Measurements from ENCODE around the gene STX18. TPM values are rescaled to one million over a fixed set of nuclear protein-coding genes. Genes with fewer than 3 reads are reported as not detected.

STX18 gene
- total and polyA plus RNA-seq, 2 donors (not counting 3 experiments of a cell fraction or from before 2014, with no cell fraction given): 30.7 to 31.2 TPM

DNA sequence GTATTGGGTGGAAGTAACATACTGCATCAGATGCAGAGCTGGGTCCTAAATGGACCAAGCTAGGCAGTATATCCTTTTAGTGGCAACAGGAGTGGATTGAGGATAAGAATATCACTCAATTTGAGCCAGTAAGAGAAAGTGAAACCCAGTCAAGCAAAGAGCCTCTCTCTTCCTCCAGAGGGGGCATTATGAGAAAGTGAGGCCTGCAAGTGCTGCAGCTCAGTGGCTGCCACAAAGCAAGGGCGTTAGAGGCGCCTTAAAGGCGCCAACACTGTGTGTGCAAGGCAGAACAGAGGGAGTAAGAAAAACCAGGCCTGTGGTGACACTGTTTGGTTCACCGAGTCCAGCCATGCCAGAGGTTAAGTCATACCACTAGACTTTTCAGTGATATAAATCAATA is 17.5 kb downstream of the STX18 start:
- DNase-seq (ENCODE audit: low read depth, low spot score) (no peak), FAIRE-seq (no peak)
- peaks cover 14% of the 10 kb centered on the region for H3K79me2 ChIP-seq (ENCODE audit: control insufficient read depth, insufficient read depth, low read length)
- H3K4me2 ChIP-seq (ENCODE audit: insufficient read depth, low read length): no peak overlapping the region
- no peak overlapping the region for H3K27ac ChIP-seq (ENCODE audit: insufficient read depth, low read depth, low read length)
- H2AFZ ChIP-seq (ENCODE audit: low read depth, low read length): no peak overlapping the region
- no peak for TF ChIP-seq FOS (IDR thresholded peaks at IDR 0.05; ENCODE audit: borderline replicate concordance, insufficient read depth, low read length)
- no peak for TF ChIP-seq MYC (IDR thresholded peaks at IDR 0.05; ENCODE audit: low read depth, low read length)
- TF ChIP-seq EZH2 (IDR thresholded peaks at IDR 0.05; ENCODE audit: borderline replicate concordance, low read depth, low read length, severe bottlenecking): no peak
- no peak for TF ChIP-seq POLR2A (IDR thresholded peaks at IDR 0.05; ENCODE audit: low read depth, low read length)
- ChIA-PET CTCF (interaction anchor here (0.6 to 3.1 kb wide), 4 partner anchors 11 to 47 kb away, joined by 3 to 9 read pairs (median 4); no protein-coding TSS in a partner anchor), POLR2A (no interaction called here)
- H3K9me1 ChIP-seq (replicated peaks; ENCODE audit: control insufficient read depth, extremely low read depth, insufficient read depth, low read length): no peaks in the 10 kb centered on the region
- no peak overlapping the region for H3K4me3 ChIP-seq (replicated peaks in 1 of 3; ENCODE audit: insufficient read depth in 1 of 3, low read depth in 1 of 3, low read length in 3 of 3)
- intact Hi-C loops (cut with micrococcal nuclease): no loop called here
- H3K9ac ChIP-seq (replicated peaks; ENCODE audit: extremely low read depth, insufficient read depth, low read length): no peak overlapping the region
- H3K4me1 ChIP-seq (ENCODE audit: control insufficient read depth, extremely low read depth, insufficient read depth, low read length): no peaks in the 10 kb centered on the region
- H3K27me3 ChIP-seq (ENCODE audit: control insufficient read depth in 2 of 2, insufficient read depth in 2 of 2, low read length in 2 of 2): no peaks in the 10 kb centered on the region
- no peaks in the 10 kb centered on the region for H3K9me3 ChIP-seq (replicated peaks; ENCODE audit: control insufficient read depth, insufficient read depth, low read length)
- peaks cover 4% of the 10 kb centered on the region for H4K20me1 ChIP-seq (replicated peaks; ENCODE audit: control insufficient read depth, extremely low read depth, insufficient read depth, low read length)
- BruUV-seq (replicated peaks): no TSS peak
- H3K36me3 ChIP-seq (ENCODE audit: control insufficient read depth in 2 of 2, extremely low read depth in 1 of 2, insufficient read depth in 2 of 2, low read length in 2 of 2): peaks cover 0 to 2% of the 10 kb centered on the region in 2 experiments
- dilution Hi-C loops (cut with MboI; ENCODE audit: extremely low pct_ligation_motif_present, low sequenced_read_pairs): no loop called here

DNA sequence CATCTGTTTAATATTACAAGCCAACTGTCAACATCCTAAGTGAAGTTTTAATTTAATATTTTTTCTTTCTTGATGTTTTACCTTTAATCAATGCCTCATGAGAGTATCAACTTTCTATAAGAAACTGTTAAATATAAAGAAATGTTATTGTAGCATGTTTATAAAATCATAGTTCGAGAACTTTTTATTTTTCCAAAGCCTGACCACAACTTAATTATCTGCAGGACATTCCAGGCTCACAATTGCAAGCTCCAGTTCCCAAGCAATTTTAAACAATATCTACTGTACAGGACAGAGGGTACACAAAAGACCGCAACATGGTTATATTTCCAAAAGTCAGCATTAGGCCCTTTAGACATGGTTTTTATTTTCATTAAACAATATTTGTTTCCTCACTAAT is 20.1 kb downstream of the STX18 start:
- Histone ChIP-seq H3K4me2 (ENCODE audit: insufficient read depth, low read length) (no peak overlapping the region), H3K36me3 (ENCODE audit: control insufficient read depth in 2 of 2, extremely low read depth in 1 of 2, insufficient read depth in 2 of 2, low read length in 2 of 2) (no peaks in the 10 kb centered on the region), H2AFZ (ENCODE audit: low read depth, low read length) (no peak overlapping the region), H4K20me1 (replicated peaks; ENCODE audit: control insufficient read depth, extremely low read depth, insufficient read depth, low read length) (peaks cover 13% of the 10 kb centered on the region), H3K4me1 (ENCODE audit: control insufficient read depth, extremely low read depth, insufficient read depth, low read length) (no peaks in the 10 kb centered on the region), H3K9ac (replicated peaks; ENCODE audit: extremely low read depth, insufficient read depth, low read length) (no peak overlapping the region), H3K9me3 (replicated peaks; ENCODE audit: control insufficient read depth, insufficient read depth, low read length) (no peaks in the 10 kb centered on the region), H3K27ac (ENCODE audit: insufficient read depth, low read depth, low read length) (no peak overlapping the region), H3K79me2 (ENCODE audit: control insufficient read depth, insufficient read depth, low read length) (peaks cover 22% of the 10 kb centered on the region), H3K27me3 (ENCODE audit: control insufficient read depth in 2 of 2, insufficient read depth in 2 of 2, low read length in 2 of 2) (no peaks in the 10 kb centered on the region), H3K9me1 (replicated peaks; ENCODE audit: control insufficient read depth, extremely low read depth, insufficient read depth, low read length) (no peaks in the 10 kb centered on the region), H3K4me3 (replicated peaks in 1 of 3; ENCODE audit: insufficient read depth in 1 of 3, low read depth in 1 of 3, low read length in 3 of 3) (no peak overlapping the region)
- BruUV-seq (replicated peaks): no TSS peak
- CTCF ChIA-PET: interaction anchor here (2.6 to 3.1 kb wide), 2 partner anchors 10 to 13 kb away, joined by 9 to 41 read pairs; no protein-coding TSS in a partner anchor
- intact Hi-C loops (cut with micrococcal nuclease) (no loop called here), dilution Hi-C loops (cut with MboI; ENCODE audit: extremely low pct_ligation_motif_present, low sequenced_read_pairs) (no loop called here)
- DNase-seq (ENCODE audit: low read depth, low spot score): no peak
- TF ChIP-seq EZH2 (IDR thresholded peaks at IDR 0.05; ENCODE audit: borderline replicate concordance, low read depth, low read length, severe bottlenecking) (no peak), MYC (IDR thresholded peaks at IDR 0.05; ENCODE audit: low read depth, low read length) (no peak), POLR2AphosphoS5 (IDR thresholded peaks at IDR 0.05; ENCODE audit: insufficient read depth, low read depth, low read length) (no peak), GATA2 (IDR thresholded peaks at IDR 0.05; ENCODE audit: insufficient read depth, insufficient read length, low read depth, low read length) (no peak)
- TF ChIP-seq, protein P1, sequence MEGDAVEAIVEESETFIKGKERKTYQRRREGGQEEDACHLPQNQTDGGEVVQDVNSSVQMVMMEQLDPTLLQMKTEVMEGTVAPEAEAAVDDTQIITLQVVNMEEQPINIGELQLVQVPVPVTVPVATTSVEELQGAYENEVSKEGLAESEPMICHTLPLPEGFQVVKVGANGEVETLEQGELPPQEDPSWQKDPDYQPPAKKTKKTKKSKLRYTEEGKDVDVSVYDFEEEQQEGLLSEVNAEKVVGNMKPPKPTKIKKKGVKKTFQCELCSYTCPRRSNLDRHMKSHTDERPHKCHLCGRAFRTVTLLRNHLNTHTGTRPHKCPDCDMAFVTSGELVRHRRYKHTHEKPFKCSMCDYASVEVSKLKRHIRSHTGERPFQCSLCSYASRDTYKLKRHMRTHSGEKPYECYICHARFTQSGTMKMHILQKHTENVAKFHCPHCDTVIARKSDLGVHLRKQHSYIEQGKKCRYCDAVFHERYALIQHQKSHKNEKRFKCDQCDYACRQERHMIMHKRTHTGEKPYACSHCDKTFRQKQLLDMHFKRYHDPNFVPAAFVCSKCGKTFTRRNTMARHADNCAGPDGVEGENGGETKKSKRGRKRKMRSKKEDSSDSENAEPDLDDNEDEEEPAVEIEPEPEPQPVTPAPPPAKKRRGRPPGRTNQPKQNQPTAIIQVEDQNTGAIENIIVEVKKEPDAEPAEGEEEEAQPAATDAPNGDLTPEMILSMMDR (IDR thresholded peaks at IDR 0.05; ENCODE audit: extremely low read depth in 1 of 2, insufficient read depth in 1 of 2, low read depth in 1 of 2, low read length in 2 of 2): no peak
- no peak for FAIRE-seq
- POLR2A ChIA-PET: no interaction called here
